Activated CD8-positive, alpha-beta memory T cell treated with anti-CD3 and anti-CD28 coated beads, Interleukin-2, amount 50 U/mL, for 1 hour (primary cell): ENCODE measurements around the gene CWC27.

Experiments used
- DNase-seq: peaks from one replicate; pipeline ENCODE4 v3.0.0-alpha.2; 2020; ENCODE audit errors: extremely low read depth

The CWC27 gene

GRCh38 chr5:64768358-64769312 lies at the start of gene CWC27, which contains the start of gene SREK1IP1:
CWC27 (plus strand) TSS chr5:64768930; CDS start chr5:64769147, 217 bp downstream.
SREK1IP1 (minus strand) TSS chr5:64768691; CDS start chr5:64768517, 174 bp downstream.
- DNase-seq = peak; percentile 53

DNA sequence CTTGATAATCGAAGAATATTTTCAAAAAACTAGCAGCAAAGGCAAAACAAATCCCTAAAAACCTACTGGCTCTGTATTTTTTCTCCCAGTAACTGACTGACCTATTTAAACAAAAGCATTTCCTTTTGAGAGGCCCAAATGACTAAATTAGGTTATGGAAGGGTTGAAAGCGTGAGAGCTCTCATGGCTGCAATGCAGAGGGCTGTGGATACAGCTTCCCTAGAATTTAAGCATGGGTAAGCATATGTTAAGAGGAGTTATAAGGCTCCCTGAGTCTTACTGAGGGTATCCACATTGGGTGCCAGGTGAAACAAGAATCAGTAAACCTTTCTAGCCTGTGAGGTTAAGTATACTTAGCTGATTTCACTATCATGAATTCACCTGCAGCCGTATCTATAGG lies 46.1 kb upstream of the CWC27 start:
- DNase-seq = no peak

GRCh38 chr5:64727150-64727549 lies 41.6 kb upstream of the CWC27 start:
- no peak for DNase-seq

GRCh38 chr5:64742411-64742810 lies 26.3 kb upstream of the CWC27 start:
- no peak for DNase-seq

DNA sequence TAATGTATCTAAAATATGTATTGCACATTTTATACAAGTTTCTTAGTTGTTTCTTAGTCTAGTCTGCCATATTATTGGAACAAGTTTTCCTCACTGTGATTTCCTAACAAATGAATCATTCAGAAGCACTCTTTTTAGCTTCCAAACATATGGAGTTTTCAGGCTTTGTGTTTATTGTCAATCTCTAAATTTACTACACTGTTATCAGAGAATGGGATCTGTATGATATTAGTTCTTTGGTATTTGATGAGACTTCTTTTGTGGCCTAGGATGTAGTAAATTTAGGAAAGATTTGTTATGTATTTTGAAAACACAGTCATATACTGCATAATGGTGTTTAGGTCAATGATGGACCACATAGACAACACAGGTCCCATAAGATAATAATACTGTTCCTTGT lies 25.9 kb upstream of the CWC27 start:
- no peak for DNase-seq

DNA sequence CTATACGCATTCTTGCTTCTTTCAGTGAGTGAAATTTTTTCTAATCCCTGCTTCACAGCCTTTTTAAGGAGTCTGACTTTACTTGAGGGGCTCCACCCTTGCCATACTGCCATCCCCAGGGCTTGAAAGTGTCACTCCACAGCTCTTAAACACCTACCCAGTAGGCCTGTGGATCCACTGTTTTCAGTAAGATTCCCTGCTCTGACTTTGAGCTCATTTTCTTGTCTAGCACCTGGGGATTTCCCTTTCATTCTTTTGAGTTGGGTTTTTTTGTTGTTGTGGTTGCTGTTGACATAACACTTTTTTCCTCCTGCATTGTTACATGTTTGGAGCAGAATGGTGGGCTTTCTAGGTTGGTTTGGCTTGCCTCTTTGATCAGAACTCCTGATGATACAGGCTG lies 23.8 kb upstream of the CWC27 start:
- no peak for DNase-seq

DNA sequence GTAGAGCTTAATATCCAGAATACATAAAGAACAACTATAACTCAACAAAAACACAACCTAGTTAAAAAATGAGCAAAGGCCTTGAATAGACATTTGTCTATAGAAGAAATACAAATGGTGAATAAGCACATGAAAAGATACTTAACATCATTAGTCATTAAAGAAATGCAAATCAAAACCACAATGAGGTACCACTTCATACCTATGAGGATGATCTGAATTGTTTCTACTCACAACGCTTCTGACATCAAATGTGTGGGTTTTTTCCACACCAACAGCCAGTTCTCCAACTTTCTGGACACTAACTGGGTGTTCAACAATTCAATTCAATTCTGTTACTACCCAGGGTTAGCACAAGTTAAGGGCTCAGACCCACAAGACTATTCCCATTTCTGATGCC lies 22.3 kb upstream of the CWC27 start:
- DNase-seq = no peak

- no peak for DNase-seq
Observed at GRCh38 chr5:64749385-64749784, 19.3 kb upstream of the CWC27 start.

DNA sequence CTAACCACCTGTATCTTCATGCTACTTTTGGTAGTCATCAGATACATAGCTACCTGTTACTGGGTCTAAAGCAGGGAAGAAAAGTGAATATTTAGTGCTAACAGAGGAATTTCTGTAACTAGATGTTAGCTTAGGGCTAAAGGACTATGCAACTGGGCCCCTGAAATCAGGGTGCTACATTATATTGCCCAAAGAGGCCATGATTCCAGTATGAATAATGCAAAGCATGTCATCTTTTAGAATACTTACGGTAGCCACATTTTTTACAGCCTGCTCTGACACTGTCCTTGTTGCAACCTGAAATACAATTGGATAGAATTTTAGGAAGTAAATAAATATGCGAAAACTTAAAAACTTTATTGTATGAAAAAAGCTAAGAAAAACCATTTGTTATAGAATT lies 14.7 kb upstream of the CWC27 start:
- DNase-seq = no peak

DNA sequence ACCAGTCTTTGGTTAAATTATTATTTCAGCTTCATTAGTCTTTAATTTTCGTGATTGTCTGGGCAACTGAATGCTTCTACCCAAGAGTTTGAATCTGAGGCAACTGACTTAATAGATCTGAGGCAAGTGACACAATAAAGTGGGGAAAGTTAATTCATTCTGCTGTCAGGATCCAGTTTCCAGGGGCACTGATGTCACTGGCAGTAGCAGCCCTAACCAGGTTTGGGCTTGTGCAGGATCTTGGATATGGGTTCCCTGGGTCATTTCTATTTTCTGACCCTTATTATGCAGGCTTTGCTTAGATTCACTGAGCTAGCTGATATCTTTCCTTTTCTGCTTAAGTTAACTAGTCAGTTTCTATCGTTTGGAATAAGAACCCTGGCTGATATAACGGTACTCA lies 9.8 kb upstream of the CWC27 start:
- DNase-seq = no peak

- DNase-seq = no peak
Observed at GRCh38 chr5:64759960-64760660, 8.6 kb upstream of the CWC27 start.

- DNase-seq = no peak
Observed at GRCh38 chr5:64763948-64764503, 4.7 kb upstream of the CWC27 start.

GRCh38 chr5:64765804-64766504 lies 2.8 kb upstream of the CWC27 start:
- no peak for DNase-seq

- DNase-seq = no peak
Observed at GRCh38 chr5:64766941-64767340, 1.8 kb upstream of the CWC27 start.

DNA sequence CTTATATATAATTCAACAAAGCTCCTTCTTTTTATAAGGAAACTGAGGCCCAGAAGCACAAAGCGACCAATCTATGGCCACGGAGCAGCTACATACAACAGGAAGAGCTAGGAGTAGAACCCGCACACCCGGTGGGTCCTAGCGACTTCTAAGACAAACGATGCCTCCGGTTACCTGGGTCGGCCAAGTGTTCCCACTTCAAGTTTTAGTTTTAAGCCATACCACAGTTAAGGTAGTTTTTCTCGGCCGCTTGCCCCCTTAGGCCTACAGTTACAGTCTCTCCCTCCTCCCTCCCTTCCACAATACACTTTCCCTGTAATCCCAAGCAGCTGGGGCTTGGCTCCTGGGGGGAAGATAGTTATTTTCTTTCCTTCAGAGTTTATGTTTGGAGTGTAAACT lies 772 bp upstream of the CWC27 start:
- no peak for DNase-seq

- no peak for DNase-seq
Observed at GRCh38 chr5:64769855-64770254, 1.1 kb downstream of the CWC27 start.

DNA sequence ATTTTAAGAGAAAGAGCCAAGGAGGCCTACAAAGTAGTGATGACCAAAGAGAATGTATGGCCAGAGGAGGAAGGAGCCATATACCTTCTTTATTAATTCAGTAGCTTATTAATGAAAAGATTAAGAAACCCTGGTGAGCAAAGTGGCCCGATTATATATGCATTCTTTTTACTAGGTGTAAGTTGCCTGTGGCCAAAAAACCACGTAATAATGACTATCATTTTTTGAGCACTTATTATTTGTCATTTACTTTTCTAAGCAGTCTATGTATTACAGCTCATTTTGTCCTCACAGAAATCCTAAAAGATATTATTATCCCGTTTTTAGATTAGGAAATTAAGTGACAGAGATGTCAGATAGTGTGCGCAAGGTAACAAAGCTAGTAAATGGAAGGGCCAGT lies 3.0 kb downstream of the CWC27 start:
- no peak for DNase-seq

GRCh38 chr5:64773533-64773932 lies 4.8 kb downstream of the CWC27 start:
- no peak for DNase-seq

- DNase-seq = no peak
Observed at GRCh38 chr5:64775291-64775690, 6.6 kb downstream of the CWC27 start.

- peak; percentile 54 for DNase-seq
Observed at GRCh38 chr5:64784451-64785025, 15.8 kb downstream of the CWC27 start.

GRCh38 chr5:64786372-64786771 lies 17.6 kb downstream of the CWC27 start:
- DNase-seq = no peak

- no peak for DNase-seq
Observed at GRCh38 chr5:64788156-64788555, 19.4 kb downstream of the CWC27 start.
